Mesendoderm (in vitro differentiated cells): Measurements from ENCODE around the gene RXRA.
A peak's percentile ranks its signal among the peaks of the same experiment; 100 is the strongest.

ENCODE experiments used
- DNase-seq: peaks from one replicate; pipeline ENCODE4 v3.0.0; 2013
- H2AK5ac ChIP-seq: 2 replicates; pipeline ENCODE4 v1.6.1; 2013; ENCODE audit warnings: low read length, inconsistent platforms
- H2BK120ac ChIP-seq: 2 replicates; pipeline ENCODE4 v1.6.1; 2013; ENCODE audit warnings: low read depth, mild to moderate bottlenecking, low read length, moderate library complexity, mixed read lengths
- H2BK15ac ChIP-seq: replicated peaks from 2 replicates; pipeline ENCODE4 v1.6.1; 2013; ENCODE audit warnings: low read depth, mild to moderate bottlenecking, moderate library complexity
- H2BK5ac ChIP-seq: 2 replicates; pipeline ENCODE4 v1.6.1; 2013; ENCODE audit warnings: low read length, inconsistent platforms
- H3K18ac ChIP-seq: 2 replicates; pipeline ENCODE4 v1.6.1; 2013; ENCODE audit warnings: mild to moderate bottlenecking, low read length, mixed read lengths
- H3K23ac ChIP-seq: one replicate; pipeline ENCODE4 v1.6.1; 2013; ENCODE audit warnings: low read length
- H3K27ac ChIP-seq: 2 replicates; pipeline ENCODE4 v1.5.1; 2013; ENCODE audit warnings: low read depth, mild to moderate bottlenecking, inconsistent platforms, low read length, moderate library complexity
- H3K27me3 ChIP-seq: 2 replicates; pipeline ENCODE4 v1.6.1; 2013; ENCODE audit warnings: low read length, control low read depth, mild to moderate bottlenecking, inconsistent platforms; ENCODE audit not compliant: insufficient read depth, poor library complexity
- H3K36me3 ChIP-seq: 2 replicates; pipeline ENCODE4 v1.6.1; 2013; ENCODE audit warnings: low read length, inconsistent platforms; ENCODE audit not compliant: control insufficient read depth, insufficient read depth
- H3K4ac ChIP-seq: one replicate; pipeline ENCODE4 v1.6.1; 2013; ENCODE audit warnings: low read depth, mild to moderate bottlenecking, low read length, moderate library complexity
- H3K4me1 ChIP-seq: 2 replicates; pipeline ENCODE4 v1.6.1; 2013; ENCODE audit warnings: low read depth, low read length, inconsistent platforms; ENCODE audit not compliant: control insufficient read depth
- H3K4me2 ChIP-seq: 2 replicates; pipeline ENCODE4 v1.6.1; 2013; ENCODE audit warnings: low read length
- H3K4me3 ChIP-seq: 2 replicates; pipeline ENCODE4 v1.5.1; 2013; ENCODE audit warnings: mild to moderate bottlenecking, low read length
- H3K56ac ChIP-seq: one replicate; pipeline ENCODE4 v1.6.1; 2013; ENCODE audit warnings: low read length
- H3K79me1 ChIP-seq: 2 replicates; pipeline ENCODE4 v1.6.1; 2013; ENCODE audit warnings: low read length, inconsistent platforms
- H3K79me2 ChIP-seq: 2 replicates; pipeline ENCODE4 v1.6.1; 2013; ENCODE audit warnings: mild to moderate bottlenecking, low read length; ENCODE audit not compliant: control insufficient read depth, insufficient read depth
- H3K9ac ChIP-seq: 2 replicates; pipeline ENCODE4 v1.6.1; 2013; ENCODE audit warnings: low read length, inconsistent platforms
- H4K5ac ChIP-seq: one replicate; pipeline ENCODE4 v1.6.1; 2013; ENCODE audit warnings: low read length
- H4K8ac ChIP-seq: one replicate; pipeline ENCODE4 v1.6.1; 2013; ENCODE audit warnings: low read depth, mild to moderate bottlenecking, control low read depth, low read length, moderate library complexity
- WGBS: extraction: QIAGEN DNeasy Blood & Tissue Kit; methylation state at CpG from one replicate; pipeline ENCODE4 v1.1.7; 2013; ENCODE audit warnings: low lambda C conversion rate, missing lambda C conversion rate; ENCODE audit not compliant: insufficient coverage; ENCODE audit errors: extremely low coverage; 5-methylcytosine and 5-hydroxymethylcytosine counted together

Gene RXRA

GRCh38 chr9:134440636-134441226, 114.5 kb downstream of the RXRA start:
- no peak overlapping the region for H2AK5ac ChIP-seq
- H3K23ac ChIP-seq = no peak overlapping the region
- H3K9ac ChIP-seq = no peak overlapping the region
- DNase-seq = no peak
- no peak overlapping the region for H3K4me3 ChIP-seq
- H3K27me3 ChIP-seq = no peaks in the 10 kb centered on the region
- H4K8ac ChIP-seq = no peak overlapping the region
- H4K5ac ChIP-seq = no peak overlapping the region
- no peaks in the 10 kb centered on the region for H3K79me2 ChIP-seq
- H2BK120ac ChIP-seq = no peak overlapping the region
- no CpG with 5 or more reads among the region's 16 CpGs for WGBS
- no peak overlapping the region for H2BK15ac ChIP-seq
- H3K4me1 ChIP-seq = no peaks in the 10 kb centered on the region
- H3K18ac ChIP-seq = no peak overlapping the region
- no peak overlapping the region for H3K56ac ChIP-seq
- H3K27ac ChIP-seq = no peak overlapping the region
- H3K4ac ChIP-seq = no peak overlapping the region
- H3K79me1 ChIP-seq = no peaks in the 10 kb centered on the region
- no peaks in the 10 kb centered on the region for H3K36me3 ChIP-seq
- H2BK5ac ChIP-seq = no peak overlapping the region
- no peak overlapping the region for H3K4me2 ChIP-seq

DNA sequence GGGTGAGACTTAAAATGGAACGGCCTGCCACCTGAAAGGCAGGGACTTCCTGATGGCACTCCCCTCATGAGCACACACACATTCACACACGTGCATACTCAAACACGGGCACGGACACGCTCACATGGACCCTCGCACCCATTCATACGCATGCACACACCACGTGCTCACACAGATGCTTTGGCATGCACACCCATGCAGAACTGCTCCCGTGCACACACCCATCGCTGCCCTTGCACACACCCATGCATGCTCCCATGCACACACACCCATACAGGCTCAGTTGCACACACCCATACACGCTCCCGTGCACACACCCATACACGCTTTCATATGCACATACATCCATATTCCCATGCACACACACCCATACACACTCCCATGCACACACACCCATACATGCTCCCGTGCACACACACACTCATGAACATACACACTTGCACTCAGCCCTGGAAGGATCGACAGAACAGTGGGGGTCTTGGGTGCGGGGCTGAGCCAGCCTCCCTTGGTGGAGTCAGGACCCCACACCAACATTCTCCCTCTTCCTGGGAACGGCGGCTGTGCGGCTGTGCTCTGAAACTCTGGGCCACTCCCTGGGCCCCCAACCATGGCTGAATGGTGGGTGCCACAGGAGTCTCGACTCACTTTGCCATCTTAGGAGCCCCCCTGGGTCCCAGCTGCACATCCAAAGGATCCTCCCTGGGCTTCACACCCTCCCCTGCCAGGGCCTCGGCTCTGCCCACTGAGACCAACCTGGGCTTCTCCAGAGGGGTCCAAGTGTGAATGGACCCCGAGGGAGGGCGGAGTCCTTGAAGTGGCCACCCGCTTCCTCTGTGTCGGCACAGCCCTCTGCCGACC, 115.2 kb downstream of the RXRA start:
- no peaks in the 10 kb centered on the region for H3K79me1 ChIP-seq
- H4K5ac ChIP-seq = no peak overlapping the region
- no peaks in the 10 kb centered on the region for H3K4me1 ChIP-seq
- no peak overlapping the region for H3K4ac ChIP-seq
- no peak overlapping the region for H2AK5ac ChIP-seq
- H3K4me2 ChIP-seq = no peak overlapping the region
- no peak overlapping the region for H4K8ac ChIP-seq
- H3K23ac ChIP-seq = no peak overlapping the region
- WGBS = no CpG with 5 or more reads among the region's 26 CpGs
- no peak for DNase-seq
- H3K27ac ChIP-seq = no peak overlapping the region
- no peak overlapping the region for H2BK15ac ChIP-seq
- H3K56ac ChIP-seq = no peak overlapping the region
- no peak overlapping the region for H3K4me3 ChIP-seq
- H3K36me3 ChIP-seq = no peaks in the 10 kb centered on the region
- H2BK5ac ChIP-seq = no peak overlapping the region
- no peak overlapping the region for H3K9ac ChIP-seq
- H3K79me2 ChIP-seq = no peaks in the 10 kb centered on the region
- no peaks in the 10 kb centered on the region for H3K27me3 ChIP-seq
- no peak overlapping the region for H2BK120ac ChIP-seq
- H3K18ac ChIP-seq = no peak overlapping the region

GRCh38 chr9:134442085-134442474, 115.8 kb downstream of the RXRA start:
- Histone ChIP-seq H4K8ac (no peak overlapping the region), H3K23ac (no peak overlapping the region), H3K56ac (no peak overlapping the region), H2BK5ac (no peak overlapping the region), H3K9ac (no peak overlapping the region), H3K27ac (no peak overlapping the region), H3K4me2 (no peak overlapping the region), H3K4me3 (no peak overlapping the region), H2BK15ac (no peak overlapping the region), H3K4ac (no peak overlapping the region), H3K79me2 (no peaks in the 10 kb centered on the region), H3K4me1 (no peaks in the 10 kb centered on the region), H3K18ac (no peak overlapping the region), H2AK5ac (no peak overlapping the region), H3K27me3 (no peaks in the 10 kb centered on the region), H3K79me1 (no peaks in the 10 kb centered on the region), H2BK120ac (no peak overlapping the region), H3K36me3 (no peaks in the 10 kb centered on the region), H4K5ac (no peak overlapping the region)
- no CpG with 5 or more reads among the region's 12 CpGs for WGBS
- no peak for DNase-seq

- Histone ChIP-seq H3K56ac (no peak overlapping the region), H2BK120ac (no peak overlapping the region), H3K18ac (no peak overlapping the region), H3K27ac (no peak overlapping the region), H2AK5ac (no peak overlapping the region), H2BK15ac (no peak overlapping the region), H3K79me2 (no peaks in the 10 kb centered on the region), H4K8ac (no peak overlapping the region), H3K23ac (no peak overlapping the region), H4K5ac (no peak overlapping the region), H3K36me3 (no peaks in the 10 kb centered on the region), H3K4me3 (no peak overlapping the region), H3K27me3 (no peaks in the 10 kb centered on the region), H3K9ac (no peak overlapping the region), H3K79me1 (no peaks in the 10 kb centered on the region), H3K4me2 (no peak overlapping the region), H3K4me1 (no peaks in the 10 kb centered on the region), H2BK5ac (no peak overlapping the region), H3K4ac (no peak overlapping the region)
- WGBS = no CpG with 5 or more reads among the region's 21 CpGs
- peak; percentile 37 for DNase-seq
Measured at GRCh38 chr9:134442486-134443173, 116.4 kb downstream of the RXRA start.

DNA sequence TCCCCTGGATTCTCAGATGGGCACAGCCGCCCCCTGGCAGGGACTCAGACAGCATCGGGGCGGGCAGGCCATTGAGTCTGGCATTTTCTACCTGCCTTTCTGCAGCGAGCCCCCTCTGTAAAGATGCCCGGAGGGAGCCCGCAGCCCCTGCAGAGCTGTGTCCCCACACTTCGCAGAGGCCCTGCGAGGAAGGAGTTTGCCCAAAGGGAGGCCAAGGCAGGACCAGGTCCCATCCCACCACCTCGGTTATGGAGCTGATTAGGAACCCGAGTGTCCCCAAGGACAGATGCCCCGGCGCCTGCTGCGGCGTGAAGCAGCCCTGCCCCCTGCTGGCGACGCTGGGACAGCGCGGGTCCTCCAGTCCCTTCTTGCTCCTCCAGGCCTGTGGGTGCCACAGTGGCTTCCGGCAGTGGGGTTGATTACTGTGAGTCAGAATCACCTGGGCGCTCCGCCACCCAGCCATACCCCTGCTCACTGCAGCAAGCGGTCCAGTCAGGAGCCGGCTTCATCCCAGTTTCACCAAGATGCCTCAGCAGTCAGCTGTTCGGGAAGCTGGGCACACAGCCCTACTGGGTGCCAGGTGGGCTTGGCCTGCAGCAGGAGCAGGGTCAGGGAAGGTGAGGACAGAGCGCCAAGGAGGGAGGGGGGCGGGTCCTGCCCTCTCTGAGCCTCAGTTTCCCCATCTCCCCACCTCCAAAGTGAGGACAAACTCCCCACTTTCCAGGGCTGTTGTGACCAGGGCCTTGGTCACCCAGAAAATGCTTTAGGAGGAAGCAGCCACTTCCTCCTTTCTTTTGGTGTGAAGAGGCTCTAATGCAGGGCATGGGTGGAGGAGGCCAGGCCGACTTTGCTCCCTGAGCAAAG, 117.2 kb downstream of the RXRA start:
- Histone ChIP-seq H3K36me3 (no peaks in the 10 kb centered on the region), H3K23ac (no peak overlapping the region), H3K79me2 (no peaks in the 10 kb centered on the region), H3K4me3 (no peak overlapping the region), H3K27me3 (no peaks in the 10 kb centered on the region), H3K4ac (no peak overlapping the region), H4K5ac (no peak overlapping the region), H2BK120ac (no peak overlapping the region), H3K9ac (no peak overlapping the region), H3K27ac (no peak overlapping the region), H2BK15ac (no peak overlapping the region), H2BK5ac (no peak overlapping the region), H3K18ac (no peak overlapping the region), H3K56ac (no peak overlapping the region), H4K8ac (no peak overlapping the region), H2AK5ac (no peak overlapping the region), H3K4me1 (no peaks in the 10 kb centered on the region), H3K79me1 (no peaks in the 10 kb centered on the region), H3K4me2 (no peak overlapping the region)
- peak; percentile 77 for DNase-seq
- WGBS = no CpG with 5 or more reads among the region's 27 CpGs
